ENCODE results near the gene NAMPT. TPM values are rescaled to one million over a fixed set of nuclear protein-coding genes. Genes with fewer than 3 reads are reported as not detected.

NAMPT gene
- total RNA-seq, 6 experiments from 2014 or later, result 36.4 to 52.1 (median 44.6) TPM

GRCh38 chr7:106256144-106256543 is 28.6 kb downstream of the NAMPT start:
- H3K27me3 Mint-ChIP-seq (ENCODE audit: insufficient read depth), result no peaks in the 10 kb centered on the region
- no peak for DNase-seq
- no peaks in the 10 kb centered on the region for H3K9me3 Mint-ChIP-seq
- H3K36me3 Mint-ChIP-seq (ENCODE audit: low read depth), result peaks cover 40% of the 10 kb centered on the region
- no peak for TF ChIP-seq CTCF (IDR thresholded peaks at IDR 0.05)
- H3K4me1 Mint-ChIP-seq (ENCODE audit: low read depth), result no peaks in the 10 kb centered on the region
- no peak overlapping the region for H3K4me3 Mint-ChIP-seq
- no peak overlapping the region for H3K27ac Mint-ChIP-seq

GRCh38 chr7:106255246-106255645 is 29.5 kb downstream of the NAMPT start:
- no peak for TF ChIP-seq CTCF (IDR thresholded peaks at IDR 0.05)
- H3K9me3 Mint-ChIP-seq, result no peaks in the 10 kb centered on the region
- H3K27me3 Mint-ChIP-seq (ENCODE audit: insufficient read depth), result no peaks in the 10 kb centered on the region
- peaks cover 40% of the 10 kb centered on the region for H3K36me3 Mint-ChIP-seq (ENCODE audit: low read depth)
- no peak for DNase-seq
- H3K4me3 Mint-ChIP-seq, result no peak overlapping the region
- H3K4me1 Mint-ChIP-seq (ENCODE audit: low read depth), result no peaks in the 10 kb centered on the region
- no peak overlapping the region for H3K27ac Mint-ChIP-seq

- Mint-ChIP-seq H3K27me3 (ENCODE audit: insufficient read depth) (no peaks in the 10 kb centered on the region), H3K9me3 (no peaks in the 10 kb centered on the region), H3K27ac (no peak overlapping the region), H3K4me3 (no peak overlapping the region), H3K4me1 (ENCODE audit: low read depth) (no peaks in the 10 kb centered on the region), H3K36me3 (ENCODE audit: low read depth) (peaks cover 39% of the 10 kb centered on the region)
- no peak for TF ChIP-seq CTCF (IDR thresholded peaks at IDR 0.05)
- no peak for DNase-seq
Measured at GRCh38 chr7:106254525-106255116, 30.2 kb downstream of the NAMPT start.

GRCh38 chr7:106252568-106252967 is 32.2 kb downstream of the NAMPT start:
- Mint-ChIP-seq H3K27ac (no peak overlapping the region), H3K4me3 (no peak overlapping the region), H3K36me3 (ENCODE audit: low read depth) (peaks cover 32% of the 10 kb centered on the region), H3K4me1 (ENCODE audit: low read depth) (no peaks in the 10 kb centered on the region), H3K9me3 (no peaks in the 10 kb centered on the region), H3K27me3 (ENCODE audit: insufficient read depth) (no peaks in the 10 kb centered on the region)
- no peak for TF ChIP-seq CTCF (IDR thresholded peaks at IDR 0.05)
- DNase-seq, result no peak

DNA sequence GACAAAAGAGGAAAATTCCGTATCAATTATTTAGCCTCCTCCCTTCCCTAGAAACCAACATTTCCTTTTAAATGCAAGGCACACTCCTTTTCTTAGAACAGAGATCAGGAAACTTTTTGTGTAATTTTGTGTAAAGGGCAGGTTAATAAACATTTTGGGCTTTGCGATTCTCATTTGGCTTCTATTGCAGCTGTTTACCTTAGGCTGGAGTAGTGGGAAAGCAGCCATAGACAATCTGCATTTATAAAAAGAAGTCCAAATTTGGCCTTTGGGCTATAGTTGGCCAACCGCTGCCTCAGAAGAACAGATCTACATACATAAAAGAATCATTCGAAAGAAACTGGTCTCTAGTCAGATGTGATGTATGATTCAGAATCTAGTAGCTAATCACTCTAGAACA is 35.3 kb downstream of the NAMPT start:
- Mint-ChIP-seq H3K9me3 (peaks cover 10% of the 10 kb centered on the region), H3K27ac (no peak overlapping the region), H3K4me3 (no peak overlapping the region), H3K36me3 (ENCODE audit: low read depth) (peaks cover 33% of the 10 kb centered on the region), H3K4me1 (ENCODE audit: low read depth) (no peaks in the 10 kb centered on the region), H3K27me3 (ENCODE audit: insufficient read depth) (no peaks in the 10 kb centered on the region)
- no peak for TF ChIP-seq CTCF (IDR thresholded peaks at IDR 0.05)
- no peak for DNase-seq

DNA sequence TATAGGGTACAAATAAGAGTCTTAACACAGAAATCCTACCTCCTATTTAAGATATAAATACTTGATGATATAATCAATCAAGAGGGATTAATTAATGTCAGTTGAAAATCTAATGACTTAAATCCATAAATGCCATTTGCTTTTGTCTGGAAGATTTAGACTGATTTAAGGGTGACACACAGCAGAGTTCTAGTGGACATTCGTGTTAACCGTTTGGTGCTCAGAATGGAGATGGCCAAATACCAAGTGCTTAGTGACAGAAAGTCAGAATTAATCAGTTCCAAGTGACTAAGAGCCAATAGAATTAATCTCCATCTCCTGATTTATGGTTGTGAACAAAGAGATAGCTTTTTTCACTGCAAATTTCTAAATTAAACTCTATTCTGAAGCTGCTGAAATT is 36.2 kb downstream of the NAMPT start:
- no peak for DNase-seq
- Mint-ChIP-seq H3K9me3 (peaks cover 16% of the 10 kb centered on the region), H3K4me1 (ENCODE audit: low read depth) (peaks cover 7% of the 10 kb centered on the region), H3K27ac (no peak overlapping the region), H3K27me3 (ENCODE audit: insufficient read depth) (no peaks in the 10 kb centered on the region), H3K4me3 (no peak overlapping the region), H3K36me3 (ENCODE audit: low read depth) (peaks cover 33% of the 10 kb centered on the region)
- no peak for TF ChIP-seq CTCF (IDR thresholded peaks at IDR 0.05)
